HG03442 (cell line): Measurements from ENCODE around the gene GNAL.
"Not testable (repeated sequence)": the region's sequence is repeated elsewhere in the genome, so short reads cannot be mapped to it uniquely, and the experiment has no call there.

Experiments
- ATAC-seq: cut with Tn5 transposase; IDR thresholded peaks from one replicate; pipeline ENCODE4 v1.9.1; 2021; ENCODE audit warnings: mild to moderate bottlenecking, moderate library complexity; ENCODE audit not compliant: unreplicated experiment

Gene GNAL

DNA sequence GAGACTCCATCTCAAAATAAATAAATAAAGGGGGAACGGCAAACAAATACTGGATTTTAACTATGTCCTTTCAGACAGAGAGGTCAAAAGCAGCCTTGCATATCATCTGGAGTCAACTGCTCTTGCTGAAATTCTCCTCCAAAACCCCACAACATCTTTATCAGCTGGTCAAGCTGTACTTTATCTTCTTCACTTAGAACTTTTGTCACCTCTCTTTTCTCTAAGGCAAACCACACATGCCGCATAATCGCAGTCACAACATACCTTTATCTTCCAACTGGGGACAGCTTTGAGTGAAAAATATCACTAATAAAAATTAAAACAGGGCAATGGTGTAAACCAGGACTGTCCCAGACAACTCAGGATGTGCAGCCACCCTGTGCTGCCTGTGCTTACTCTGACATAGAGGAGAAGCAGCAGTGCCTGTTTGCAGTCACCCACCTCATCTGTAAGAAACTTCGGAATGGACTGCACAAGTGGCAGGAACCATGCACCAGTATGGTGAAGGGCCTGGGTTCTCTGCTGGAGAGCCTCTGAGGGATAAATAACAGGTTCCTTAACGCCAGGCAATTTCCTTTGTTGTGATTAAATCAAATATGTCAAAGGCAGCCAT, 212.9 kb downstream of the GNAL start:
- ATAC-seq, result no peak

DNA sequence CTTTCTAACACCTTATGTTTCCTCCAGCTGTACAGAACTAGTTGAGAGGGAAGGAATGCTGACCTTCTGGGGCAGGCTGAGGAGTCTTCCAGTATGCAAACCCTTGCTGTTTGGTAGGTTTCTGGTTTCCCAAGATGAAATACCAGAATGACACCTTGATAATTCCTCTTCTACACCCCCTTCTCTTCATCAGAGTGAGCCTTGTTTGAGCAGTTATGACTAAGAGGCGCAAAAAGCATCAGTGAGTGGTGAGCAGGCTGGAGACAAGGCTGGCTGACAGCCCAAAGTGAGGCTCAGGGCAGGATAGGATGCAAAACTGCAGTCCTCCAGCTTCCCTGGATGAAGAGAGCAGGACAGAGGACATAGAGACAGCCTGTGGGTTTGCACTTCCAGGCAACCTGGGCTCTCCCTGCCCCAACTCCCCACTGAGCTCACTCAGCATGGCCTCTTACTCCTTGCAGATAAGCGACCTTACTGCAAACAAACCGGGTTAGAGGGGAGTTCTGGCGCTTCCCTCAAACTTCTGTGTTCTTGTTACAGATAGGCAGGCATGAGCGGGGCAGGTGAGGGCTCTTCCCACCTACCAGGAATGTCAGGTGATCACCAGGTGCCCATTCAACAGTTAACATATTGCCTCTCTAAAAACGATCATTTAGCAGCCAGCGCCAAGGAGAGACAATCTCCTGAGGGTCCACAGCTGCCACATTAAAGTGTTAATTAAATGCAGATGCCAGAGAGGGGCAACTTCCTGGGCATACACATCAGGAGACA, 213.6 kb downstream of the GNAL start:
- no peak for ATAC-seq

DNA sequence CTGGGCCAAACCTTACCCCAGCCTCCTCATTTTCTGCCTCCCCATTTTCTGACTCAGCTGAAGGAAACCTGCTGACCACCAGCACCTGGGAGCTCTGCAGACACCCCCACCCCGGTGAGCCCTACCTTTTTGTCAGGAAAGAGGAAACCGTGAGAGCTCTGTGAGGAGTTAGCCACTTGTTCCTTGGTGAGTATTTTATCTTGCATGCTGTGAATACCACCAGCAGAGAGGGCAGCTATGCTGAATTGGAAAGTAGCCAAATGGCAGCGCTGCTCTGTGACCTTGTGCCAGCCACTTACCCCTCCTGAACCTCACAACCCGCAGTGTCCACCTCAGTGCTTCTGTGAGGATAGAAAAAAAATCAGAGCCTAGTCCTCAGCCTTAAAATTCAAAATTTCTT, 216.5 kb downstream of the GNAL start:
- ATAC-seq, result no peak

DNA sequence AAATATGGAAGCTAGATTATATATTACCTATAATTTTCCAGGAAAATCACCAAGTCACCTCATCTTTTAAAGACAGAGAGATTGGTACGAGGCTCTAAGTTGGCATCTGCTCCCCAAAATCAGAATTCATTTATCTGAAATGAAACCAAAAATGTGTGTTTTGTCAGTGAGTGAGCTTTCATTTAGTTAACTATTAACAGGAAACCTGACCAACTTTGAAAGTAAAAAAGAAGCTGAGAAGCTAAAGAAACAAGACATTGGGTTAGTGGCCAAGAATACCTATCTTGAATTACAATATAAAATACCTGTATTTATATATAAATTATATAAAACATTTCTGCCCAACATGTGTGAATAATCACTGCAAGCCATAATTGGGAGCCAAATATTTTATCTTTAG, 217.1 kb downstream of the GNAL start:
- no peak for ATAC-seq

DNA sequence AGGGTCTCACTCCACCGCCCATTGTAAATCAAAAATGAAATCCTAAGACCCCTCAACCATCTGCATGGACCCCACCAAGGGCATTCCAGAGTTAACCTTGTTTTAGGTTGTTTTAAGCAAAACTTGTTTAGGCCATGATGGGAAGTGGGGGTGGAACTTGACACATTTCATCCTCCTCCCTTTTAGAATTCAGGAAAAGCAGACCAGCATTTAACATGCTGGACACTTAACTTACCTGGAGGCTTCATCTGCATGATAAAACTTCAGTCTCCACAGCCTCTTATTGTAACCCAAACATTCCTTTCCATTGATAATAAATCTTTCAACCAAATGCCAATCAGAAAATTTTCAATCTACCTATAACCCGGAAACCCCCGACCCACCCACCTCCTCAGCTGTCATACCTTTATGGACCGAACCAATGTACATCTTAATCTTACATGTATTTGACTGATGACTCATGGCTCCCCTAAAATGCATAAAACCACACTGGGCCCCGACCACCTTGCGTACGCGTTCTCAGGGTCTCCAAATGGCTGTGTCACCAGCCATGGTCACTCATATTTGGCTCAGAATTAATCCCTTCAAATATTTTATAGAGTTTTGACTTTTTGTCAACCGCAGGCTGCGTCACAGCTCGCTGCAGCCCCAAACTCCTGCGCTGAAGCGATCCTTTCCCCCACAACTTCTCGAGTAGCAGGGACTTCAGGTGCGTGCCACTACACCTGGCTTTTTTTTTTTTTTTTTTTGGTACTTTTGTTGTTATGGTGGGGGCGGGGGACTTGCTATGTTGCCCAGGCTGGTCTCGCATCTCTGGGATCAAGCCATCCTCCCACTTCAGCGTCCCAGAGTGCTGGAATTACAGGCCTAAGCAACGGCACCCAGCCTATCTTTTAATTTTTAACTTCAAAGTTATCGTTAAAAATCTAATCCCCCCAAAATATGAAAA, 218.1 kb downstream of the GNAL start:
- ATAC-seq, result no peak

DNA sequence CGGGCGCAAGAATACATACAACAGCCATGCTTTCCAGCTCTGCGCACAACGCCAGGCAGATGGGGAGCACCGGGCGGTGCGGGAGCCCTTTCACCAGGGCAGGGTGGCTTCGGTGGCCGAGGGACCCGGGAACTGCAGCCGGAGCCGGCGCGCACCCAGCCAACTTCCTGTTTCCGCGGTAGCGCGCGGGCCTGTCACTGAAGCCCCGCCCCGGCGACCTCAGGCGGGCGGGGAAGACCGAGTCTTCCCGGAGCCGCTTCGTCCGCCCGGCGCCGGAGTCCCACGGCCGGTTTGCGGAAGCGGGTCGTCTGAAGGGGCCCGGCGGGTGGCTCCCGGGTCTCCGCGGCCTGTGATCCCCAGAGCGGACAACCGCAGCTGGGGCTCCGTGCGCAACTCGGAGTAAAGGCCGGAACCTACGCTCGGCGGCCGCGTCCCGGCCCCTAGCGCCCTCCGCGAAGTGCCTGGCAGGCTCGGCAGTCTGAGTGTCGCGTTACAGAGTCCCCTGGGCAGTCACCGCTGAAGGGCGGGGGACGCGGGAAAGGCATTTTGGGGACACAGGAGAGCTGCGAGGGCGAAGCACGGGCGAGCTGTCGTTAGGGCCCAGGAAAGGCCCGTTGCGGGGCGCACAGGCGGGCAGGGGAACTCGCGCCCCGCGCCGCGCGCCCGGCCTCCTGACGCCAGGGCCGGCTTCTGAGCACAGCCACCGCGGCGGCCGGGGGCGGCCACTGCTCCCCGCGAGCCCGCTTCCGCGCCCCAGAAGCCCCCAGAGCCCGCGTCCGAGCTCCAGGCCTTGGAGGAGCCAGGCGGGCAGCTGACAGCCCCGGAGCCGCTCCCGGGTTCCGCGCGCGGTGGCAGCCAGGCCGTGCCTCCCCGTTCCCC, 219.4 kb downstream of the GNAL start, which contains the start of gene MPPE1:
Gene MPPE1 (minus strand): TSS at position 136 of the 879 bp plus-strand sequence. CDS start 11,053 bp downstream, outside the sequence.
- ATAC-seq, result peak; percentile 87

DNA sequence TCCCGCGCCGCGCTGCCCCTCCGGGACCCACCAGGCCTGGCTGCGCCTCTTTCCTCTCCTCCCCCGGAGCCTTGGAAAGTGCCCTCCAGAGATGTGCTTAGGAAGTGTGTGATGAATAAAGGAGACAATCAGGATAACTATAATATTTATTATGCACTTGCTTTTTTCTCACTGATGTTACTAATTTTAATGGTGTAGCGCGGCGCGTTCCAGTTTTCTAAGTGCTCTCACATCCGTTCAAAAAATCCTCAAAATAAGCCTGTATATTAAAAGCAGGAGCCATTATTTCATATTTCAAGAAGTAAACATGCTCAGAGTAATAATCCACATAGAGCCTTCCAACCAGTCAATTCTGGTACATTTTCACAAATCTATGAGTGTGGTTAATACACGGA, 220.0 kb downstream of the GNAL start:
- no peak for ATAC-seq

DNA sequence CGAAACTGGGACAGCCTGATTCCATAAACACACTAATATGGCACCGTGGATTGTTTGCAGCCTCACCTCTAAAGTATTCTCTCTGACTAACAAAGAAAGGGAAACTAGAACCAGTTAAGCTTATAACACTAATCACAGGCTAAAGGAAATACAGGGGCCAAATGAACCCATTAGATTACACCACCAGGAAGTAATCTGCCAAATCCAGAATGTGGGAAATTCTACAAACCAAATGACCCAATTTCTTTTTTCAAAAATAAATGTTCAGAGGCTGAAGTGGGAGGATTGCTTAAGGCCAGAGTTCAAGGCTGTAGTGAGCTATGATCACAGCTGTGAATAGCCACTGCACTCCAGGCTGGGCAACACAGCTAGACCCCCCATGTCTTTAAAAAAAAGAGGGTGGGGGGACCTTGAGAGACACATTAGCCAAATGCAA, 220.5 kb downstream of the GNAL start:
- no peak for ATAC-seq

DNA sequence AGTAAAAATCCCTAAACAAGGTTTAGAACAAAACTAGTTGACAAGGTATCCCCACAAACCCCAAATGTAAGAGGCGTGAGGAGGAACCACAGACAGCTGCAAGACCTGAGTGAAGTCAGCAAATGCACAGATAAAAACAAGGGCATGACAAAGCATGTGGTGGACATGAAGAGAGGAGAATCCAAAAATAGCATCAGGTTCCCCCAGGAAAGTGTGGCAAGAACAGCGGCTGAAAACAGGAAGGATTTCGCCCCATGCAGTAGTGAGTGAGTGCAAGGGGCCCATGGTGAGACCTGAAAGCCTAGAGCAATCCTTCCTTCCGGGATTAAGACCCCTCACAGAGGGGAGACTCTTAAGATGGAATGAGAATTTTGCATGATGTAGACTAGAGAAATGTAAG, 227.8 kb downstream of the GNAL start:
- ATAC-seq, result not testable (repeated sequence)

DNA sequence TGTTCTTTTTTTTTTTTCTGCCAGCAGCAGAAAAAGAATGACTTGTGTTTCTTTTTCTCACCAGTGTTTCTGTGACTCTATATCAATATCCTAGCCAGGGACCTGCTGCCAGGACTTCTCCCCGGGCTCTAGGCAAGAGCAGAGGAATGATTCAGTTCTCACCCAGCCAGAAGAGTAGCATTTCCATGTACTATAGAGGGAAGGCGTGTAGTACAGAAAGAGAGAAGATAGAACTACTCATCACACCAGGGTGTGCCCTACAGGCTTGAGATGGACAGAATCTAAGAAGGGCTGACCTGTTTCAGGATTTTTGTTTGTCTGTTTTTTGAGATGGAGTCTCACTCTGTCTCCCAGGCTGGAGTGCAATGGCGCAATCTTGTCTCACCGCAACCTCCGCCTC, 230.5 kb downstream of the GNAL start:
- not testable (repeated sequence) for ATAC-seq

DNA sequence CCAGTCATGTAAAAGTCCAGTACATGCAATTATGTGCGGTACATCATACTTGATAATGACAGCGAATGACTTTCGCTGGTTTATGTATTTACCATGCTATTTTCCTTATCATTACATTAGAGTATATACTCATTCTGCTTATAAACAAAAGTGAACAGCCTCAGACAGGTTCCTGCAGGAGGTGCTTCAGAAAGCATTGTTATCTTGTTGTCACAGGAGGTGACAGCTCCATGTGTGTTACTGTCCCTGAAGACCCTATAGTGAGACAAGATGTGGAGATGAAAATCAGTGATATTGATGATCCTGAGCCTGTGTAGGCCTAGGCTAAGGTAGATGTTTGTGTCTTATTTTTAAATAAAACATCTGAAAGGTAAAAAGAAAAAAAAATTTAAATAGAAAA, 234.4 kb downstream of the GNAL start:
- no peak for ATAC-seq

DNA sequence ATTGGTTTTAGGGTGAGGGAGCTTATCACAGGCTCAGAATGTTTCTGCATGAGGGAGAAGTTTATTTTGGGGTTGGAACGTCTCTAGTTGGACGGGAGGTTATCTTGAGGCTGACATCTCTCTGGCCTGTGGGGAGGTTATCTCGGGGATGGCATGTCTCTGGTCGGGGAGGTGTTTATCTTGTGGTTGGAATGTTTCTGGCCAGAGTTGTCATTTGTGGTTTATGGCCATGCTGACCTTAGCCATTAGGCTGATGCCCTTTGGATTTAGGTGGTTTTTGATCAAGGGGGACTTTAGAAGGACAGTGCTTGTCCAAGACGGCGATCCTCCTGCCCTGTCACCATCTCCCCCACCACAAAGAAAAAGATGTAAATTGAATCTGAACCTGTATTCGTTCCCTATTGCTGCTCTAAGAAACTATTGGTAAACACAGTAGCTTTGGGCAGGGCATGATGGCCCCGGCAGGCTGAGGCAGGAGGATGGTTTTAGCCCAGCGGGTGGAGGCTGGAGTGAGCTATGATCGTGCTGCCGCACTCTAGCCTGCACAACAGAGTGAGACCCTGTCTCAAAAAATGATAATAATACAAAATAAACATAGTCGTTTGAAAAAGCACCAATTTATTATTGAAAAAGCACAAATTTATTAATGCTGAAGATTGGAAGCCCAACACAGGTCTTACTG, 236.9 kb downstream of the GNAL start:
- ATAC-seq, result no peak

DNA sequence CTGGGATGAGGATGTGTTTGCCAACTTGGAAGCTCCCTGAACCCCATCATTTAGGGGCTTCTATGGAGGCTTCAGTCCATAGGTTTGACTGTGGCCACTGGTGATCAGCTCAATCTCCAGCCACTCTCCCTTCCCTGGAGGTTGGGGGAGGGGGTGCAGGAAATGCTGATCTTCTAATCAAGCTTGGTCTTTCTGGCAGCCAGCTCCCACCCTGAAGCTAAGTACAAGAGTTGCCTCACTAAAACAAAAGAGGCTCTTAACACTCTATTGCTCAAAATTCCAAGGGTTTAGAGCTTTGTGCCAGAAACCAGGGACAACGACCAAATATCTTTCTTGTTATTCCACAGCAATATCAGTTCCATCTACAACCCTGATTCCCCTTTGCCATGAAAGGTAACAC, 238.4 kb downstream of the GNAL start:
- ATAC-seq, result no peak

DNA sequence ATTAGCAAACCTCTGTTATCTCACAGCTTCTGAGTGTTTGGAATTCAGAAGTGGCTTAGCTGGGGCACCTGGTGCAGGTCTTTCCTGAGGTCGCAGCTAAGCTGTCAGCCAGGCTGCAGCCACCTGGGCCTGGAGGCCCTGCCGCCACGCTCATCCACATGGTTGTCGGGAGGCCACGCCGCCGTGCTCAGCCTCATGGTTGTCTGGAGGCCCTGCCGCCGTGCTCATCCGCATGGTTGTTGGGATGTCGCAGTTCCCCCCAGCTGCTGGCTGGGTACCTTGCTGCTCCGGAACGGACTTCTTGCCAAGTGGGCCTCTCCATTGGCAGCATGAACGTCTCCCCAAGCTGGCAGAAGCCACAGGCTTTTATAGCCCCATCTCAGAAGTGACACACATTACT, 243.3 kb downstream of the GNAL start:
- no peak for ATAC-seq
